ENCODE data around the gene HHAT. TPM values are rescaled to one million over a fixed set of nuclear protein-coding genes. Genes with fewer than 3 reads are reported as not detected.
"Not testable (repeated sequence)": the region's sequence is repeated elsewhere in the genome, so short reads cannot be mapped to it uniquely, and the experiment has no call there.

Gene HHAT
- total RNA-seq, 1 experiment from 2014 or later: 3.0 TPM

DNA sequence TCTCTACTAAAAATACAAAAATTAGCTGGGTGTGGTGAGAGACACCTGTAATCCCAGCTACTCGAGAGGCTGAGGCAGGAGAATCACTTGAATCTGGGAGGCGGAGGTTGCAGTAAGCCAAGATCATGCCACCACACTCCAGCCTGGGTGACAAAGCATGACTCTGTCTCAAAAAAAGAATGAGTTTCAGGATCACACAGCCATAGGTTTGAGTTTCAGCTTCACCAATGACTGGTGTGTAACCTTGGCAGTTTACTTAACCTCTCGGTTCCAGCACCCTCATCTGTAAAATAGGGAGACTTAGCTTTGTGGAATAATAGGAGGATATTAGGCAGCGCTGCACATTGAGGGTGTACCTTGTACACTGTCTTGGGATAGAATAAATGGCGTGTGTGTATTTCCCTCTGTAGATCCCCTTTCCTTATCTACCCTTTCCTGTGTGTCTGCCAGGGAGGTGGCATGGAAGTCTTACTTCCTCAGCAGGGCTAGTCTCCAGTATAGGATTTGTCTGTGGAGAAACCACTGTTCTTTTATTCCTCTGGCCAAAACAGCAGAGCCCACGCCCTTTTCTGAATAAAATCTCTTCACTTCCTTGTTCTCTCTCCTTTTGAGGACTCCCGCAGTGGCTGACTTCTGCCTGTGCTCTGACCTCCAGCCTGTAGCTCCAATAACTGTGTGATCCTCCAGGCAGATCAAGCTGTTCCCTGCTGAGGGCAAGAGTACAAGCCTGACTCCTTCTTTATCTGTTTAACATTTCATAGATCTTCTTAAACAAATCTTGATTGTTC lies 90.4 kb downstream of the HHAT start:
- DNase-seq (ENCODE audit: low spot score): no peak
- ChIA-PET CTCF (no interaction called here), POLR2A (ENCODE audit: low non-redundant PET) (interaction anchor here (0.6 kb wide), 1 partner anchor 9 kb away, joined by 3 read pairs; no protein-coding TSS in a partner anchor)

DNA sequence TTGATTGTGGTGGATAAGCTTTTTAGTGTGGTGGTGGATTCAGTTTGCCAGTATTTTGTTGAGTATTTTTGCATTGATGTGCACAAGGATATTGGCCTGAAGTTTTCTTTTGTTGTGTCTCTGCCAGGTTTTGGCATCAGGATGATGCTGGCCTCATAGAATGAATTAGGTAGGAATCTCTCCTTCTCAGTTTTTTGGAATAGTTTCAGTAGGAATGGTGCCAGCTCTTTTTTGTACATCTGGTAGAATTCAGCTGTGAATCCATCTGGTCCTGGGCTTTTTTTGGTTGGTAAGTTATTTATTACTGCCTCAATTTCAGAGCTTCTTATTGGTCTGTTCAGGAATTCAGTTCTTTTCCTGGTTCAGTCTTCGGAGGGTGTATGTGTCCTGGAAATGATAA lies 98.0 kb downstream of the HHAT start:
- DNase-seq (ENCODE audit: low spot score); H3K9me3 ChIP-seq (ENCODE audit: low read depth, low read length, poor library complexity, severe bottlenecking); H3K4me3 ChIP-seq (ENCODE audit: low read depth, low read length, poor library complexity, severe bottlenecking); intact Hi-C loops (cut with micrococcal nuclease; ENCODE audit: unreplicated experiment); H3K36me3 ChIP-seq (ENCODE audit: insufficient read depth, low read length, poor library complexity, severe bottlenecking); POLR2A ChIA-PET (ENCODE audit: low non-redundant PET); H3K4me1 ChIP-seq (ENCODE audit: insufficient read depth, low read length, poor library complexity, severe bottlenecking); H3K27me3 ChIP-seq (replicated peaks; ENCODE audit: insufficient read depth, low read depth, low read length, poor library complexity); CTCF ChIA-PET; H3K27ac ChIP-seq (ENCODE audit: low read depth, low read length, poor library complexity, severe bottlenecking); BruUV-seq (replicated peaks): not testable (repeated sequence)

More for the DNA sequence above, 90.4 kb downstream of the HHAT start:
- H3K27me3 ChIP-seq (replicated peaks; ENCODE audit: insufficient read depth, low read depth, low read length, poor library complexity): no peaks in the 10 kb centered on the region
- TF ChIP-seq, protein P1, sequence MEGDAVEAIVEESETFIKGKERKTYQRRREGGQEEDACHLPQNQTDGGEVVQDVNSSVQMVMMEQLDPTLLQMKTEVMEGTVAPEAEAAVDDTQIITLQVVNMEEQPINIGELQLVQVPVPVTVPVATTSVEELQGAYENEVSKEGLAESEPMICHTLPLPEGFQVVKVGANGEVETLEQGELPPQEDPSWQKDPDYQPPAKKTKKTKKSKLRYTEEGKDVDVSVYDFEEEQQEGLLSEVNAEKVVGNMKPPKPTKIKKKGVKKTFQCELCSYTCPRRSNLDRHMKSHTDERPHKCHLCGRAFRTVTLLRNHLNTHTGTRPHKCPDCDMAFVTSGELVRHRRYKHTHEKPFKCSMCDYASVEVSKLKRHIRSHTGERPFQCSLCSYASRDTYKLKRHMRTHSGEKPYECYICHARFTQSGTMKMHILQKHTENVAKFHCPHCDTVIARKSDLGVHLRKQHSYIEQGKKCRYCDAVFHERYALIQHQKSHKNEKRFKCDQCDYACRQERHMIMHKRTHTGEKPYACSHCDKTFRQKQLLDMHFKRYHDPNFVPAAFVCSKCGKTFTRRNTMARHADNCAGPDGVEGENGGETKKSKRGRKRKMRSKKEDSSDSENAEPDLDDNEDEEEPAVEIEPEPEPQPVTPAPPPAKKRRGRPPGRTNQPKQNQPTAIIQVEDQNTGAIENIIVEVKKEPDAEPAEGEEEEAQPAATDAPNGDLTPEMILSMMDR (conservative IDR thresholded peaks at IDR 0.05; ENCODE audit: low read depth, low read length): no peak
- no peak for TF ChIP-seq EZH2 (IDR thresholded peaks at IDR 0.05; ENCODE audit: borderline replicate concordance, low read depth, low read length, poor library complexity, severe bottlenecking)
- no peaks in the 10 kb centered on the region for H3K4me1 ChIP-seq (ENCODE audit: insufficient read depth, low read length, poor library complexity, severe bottlenecking)
- no peaks in the 10 kb centered on the region for H3K36me3 ChIP-seq (ENCODE audit: insufficient read depth, low read length, poor library complexity, severe bottlenecking)
- H3K9me3 ChIP-seq (ENCODE audit: low read depth, low read length, poor library complexity, severe bottlenecking): no peaks in the 10 kb centered on the region
- intact Hi-C loops (cut with micrococcal nuclease; ENCODE audit: unreplicated experiment): no loop called here
- H3K4me3 ChIP-seq (ENCODE audit: low read depth, low read length, poor library complexity, severe bottlenecking): no peak overlapping the region
- H3K27ac ChIP-seq (ENCODE audit: low read depth, low read length, poor library complexity, severe bottlenecking): no peak overlapping the region
- no TSS peak for BruUV-seq (replicated peaks)

DNA sequence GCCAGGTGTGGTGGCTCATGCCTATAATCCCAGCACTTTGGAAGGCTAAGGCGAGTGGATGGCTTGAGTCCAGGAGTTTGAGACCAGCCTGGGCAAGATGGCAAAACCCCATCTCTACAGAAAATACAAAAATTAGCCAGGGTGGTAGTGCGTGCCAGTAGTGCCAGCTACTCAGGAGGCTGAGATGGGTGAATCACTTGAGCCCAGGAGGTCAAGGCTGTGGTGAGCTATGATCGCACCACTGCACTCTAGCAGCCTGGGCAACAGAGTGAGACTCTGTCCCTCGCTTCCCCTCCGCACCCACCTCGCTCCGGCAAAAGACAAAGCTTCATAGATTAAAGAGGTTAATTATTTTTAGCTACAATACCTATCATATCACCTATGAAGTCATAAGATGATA lies 100.0 kb downstream of the HHAT start:
- peaks cover 2% of the 10 kb centered on the region for H3K4me1 ChIP-seq (ENCODE audit: insufficient read depth, low read length, poor library complexity, severe bottlenecking)
- H3K36me3 ChIP-seq (ENCODE audit: insufficient read depth, low read length, poor library complexity, severe bottlenecking): no peaks in the 10 kb centered on the region
- intact Hi-C loops (cut with micrococcal nuclease; ENCODE audit: unreplicated experiment): no loop called here
- TF ChIP-seq, protein P1 (conservative IDR thresholded peaks at IDR 0.05; ENCODE audit: low read depth, low read length): no peak
- TF ChIP-seq EZH2 (IDR thresholded peaks at IDR 0.05; ENCODE audit: borderline replicate concordance, low read depth, low read length, poor library complexity, severe bottlenecking): no peak
- ChIA-PET POLR2A (ENCODE audit: low non-redundant PET) (interaction anchor here (0.7 kb wide), 1 partner anchor 9 kb away, joined by 3 read pairs; no protein-coding TSS in a partner anchor), CTCF (no interaction called here)
- H3K9me3 ChIP-seq (ENCODE audit: low read depth, low read length, poor library complexity, severe bottlenecking): no peaks in the 10 kb centered on the region
- H3K27me3 ChIP-seq (replicated peaks; ENCODE audit: insufficient read depth, low read depth, low read length, poor library complexity): no peaks in the 10 kb centered on the region
- no peak for DNase-seq (ENCODE audit: low spot score)
- no peak overlapping the region for H3K4me3 ChIP-seq (ENCODE audit: low read depth, low read length, poor library complexity, severe bottlenecking)
- no TSS peak for BruUV-seq (replicated peaks)
- no peak overlapping the region for H3K27ac ChIP-seq (ENCODE audit: low read depth, low read length, poor library complexity, severe bottlenecking)
